ENCODE results near the gene TADA3.

The TADA3 gene, protein sequence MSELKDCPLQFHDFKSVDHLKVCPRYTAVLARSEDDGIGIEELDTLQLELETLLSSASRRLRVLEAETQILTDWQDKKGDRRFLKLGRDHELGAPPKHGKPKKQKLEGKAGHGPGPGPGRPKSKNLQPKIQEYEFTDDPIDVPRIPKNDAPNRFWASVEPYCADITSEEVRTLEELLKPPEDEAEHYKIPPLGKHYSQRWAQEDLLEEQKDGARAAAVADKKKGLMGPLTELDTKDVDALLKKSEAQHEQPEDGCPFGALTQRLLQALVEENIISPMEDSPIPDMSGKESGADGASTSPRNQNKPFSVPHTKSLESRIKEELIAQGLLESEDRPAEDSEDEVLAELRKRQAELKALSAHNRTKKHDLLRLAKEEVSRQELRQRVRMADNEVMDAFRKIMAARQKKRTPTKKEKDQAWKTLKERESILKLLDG

DNA sequence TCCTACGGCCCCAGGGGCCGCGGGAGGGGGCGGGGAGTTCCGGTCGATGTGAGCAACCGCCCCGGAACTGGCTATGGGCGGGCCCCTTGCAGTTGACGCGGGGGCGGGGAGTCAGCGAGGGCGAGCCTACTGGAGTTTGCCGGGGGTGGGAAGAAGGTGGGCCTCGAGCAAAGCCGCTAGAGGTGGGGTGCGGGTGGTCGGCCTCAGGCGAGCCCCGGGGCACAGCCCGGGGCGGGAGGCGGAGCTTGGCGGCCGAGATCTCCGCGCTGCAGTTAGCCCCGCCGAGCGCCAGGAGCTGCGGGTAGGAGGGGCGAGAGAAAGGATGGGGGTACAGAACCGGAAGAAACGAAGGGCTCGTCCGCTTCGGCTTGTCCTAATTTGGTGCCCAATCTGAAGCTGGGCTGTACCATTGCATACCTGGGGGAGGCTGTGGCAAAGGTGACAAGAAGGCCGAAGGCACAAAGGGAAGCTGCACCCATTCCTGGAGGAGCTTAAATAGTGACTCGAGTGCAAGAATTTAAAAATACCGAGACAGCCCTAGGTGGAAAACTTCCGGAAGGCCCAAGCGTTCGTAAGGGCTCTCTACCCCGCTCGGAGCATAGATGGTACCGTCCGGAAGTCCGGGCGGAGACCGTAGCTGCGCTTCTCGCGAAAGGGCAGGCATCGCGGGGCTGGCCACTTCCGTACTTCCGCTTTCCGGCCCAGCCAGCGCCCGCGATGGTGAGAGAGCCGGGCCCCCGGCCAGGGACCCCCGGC is at the start of gene TADA3, which contains the start of gene ARPC4:
TSS of gene TADA3 (minus strand) at position 69 of the 756 bp plus-strand sequence. CDS start 1,007 bp downstream, outside the sequence.
TSS of gene ARPC4 (plus strand) at position 678 of the 756 bp plus-strand sequence. CDS start at position 718, 40 bp downstream.
- DNase-seq: peak; percentile 94

DNA sequence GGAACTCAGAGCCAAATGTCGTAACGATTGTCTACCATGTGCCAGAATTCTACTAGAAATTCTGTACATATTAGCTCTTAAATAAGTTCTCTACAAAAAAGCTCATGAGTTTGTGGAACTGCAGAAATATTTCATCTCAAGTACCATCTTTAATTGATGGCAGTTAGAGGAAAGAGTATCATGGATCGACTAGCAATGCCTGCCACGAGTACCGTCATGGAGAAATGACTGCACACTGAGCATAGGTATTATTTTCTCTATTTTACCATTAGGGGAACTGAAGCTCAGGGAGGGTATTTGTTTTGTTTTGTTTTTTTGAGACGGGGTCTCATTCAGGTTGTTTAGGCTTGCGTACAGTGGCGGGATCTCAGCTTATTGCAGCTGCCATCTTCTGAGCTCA is 48.7 kb upstream of the TADA3 start:
- no peak for DNase-seq

DNA sequence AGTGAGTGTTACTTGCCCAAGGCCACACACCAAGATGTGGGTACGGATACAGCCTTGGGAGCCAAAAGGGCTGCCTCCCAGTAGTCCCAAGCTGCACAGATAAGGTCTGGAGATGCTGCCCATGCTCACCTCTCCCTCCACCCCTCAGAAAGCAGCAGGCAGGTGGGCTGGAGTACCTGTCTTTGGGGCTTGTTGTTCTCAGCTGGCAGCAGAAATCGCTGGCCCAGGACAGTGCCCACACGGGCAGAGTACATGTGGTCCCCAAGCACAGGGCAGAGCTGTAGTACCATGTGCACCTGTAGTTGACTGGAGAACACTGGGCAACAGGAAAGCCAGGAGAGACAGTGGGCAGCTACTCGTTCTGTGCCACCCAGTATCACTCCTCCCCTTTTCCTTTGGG is 46.6 kb upstream of the TADA3 start:
- no peak for DNase-seq

DNA sequence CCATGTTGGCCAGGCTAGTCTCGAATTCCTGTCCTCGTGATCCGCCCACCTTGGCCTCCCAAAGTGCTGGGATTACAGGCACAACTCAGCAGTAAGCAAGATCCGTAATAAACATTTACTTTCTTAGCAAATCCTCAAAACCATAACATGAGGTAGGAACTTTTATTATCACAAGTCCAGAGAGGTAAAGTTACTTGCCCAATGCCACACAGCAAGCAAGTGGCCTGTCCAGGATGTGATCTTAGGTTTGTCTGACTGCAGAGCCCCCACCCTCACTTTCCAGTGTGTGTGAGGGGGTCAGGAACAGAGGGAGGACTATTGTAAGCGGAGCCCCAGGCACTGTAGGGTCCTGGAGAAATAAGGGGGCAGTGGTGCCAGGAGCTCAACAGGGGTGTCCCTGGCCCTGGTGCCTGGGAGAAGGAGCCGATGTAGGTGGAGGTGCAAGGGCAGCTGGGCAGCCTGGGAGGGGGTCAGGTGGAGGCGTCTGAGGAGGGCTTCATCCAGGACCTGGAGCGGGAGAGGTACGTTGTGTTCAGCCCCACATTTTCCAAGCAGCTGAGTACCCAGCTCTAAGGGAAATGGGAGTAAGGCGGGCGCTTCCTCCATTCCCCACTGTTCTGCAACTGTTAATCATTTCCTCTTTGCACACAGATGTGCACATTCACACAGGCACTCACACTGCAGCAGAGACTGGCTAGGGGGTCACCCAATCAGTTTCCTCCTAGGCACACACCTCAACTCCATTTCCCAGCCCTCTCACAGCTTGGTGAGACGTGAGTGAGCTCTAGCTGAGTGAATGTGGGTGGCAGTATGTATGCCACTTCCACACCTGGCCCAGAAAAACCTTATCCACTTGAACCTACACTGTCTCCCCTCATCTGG is 45.7 kb upstream of the TADA3 start:
- DNase-seq: no peak

DNA sequence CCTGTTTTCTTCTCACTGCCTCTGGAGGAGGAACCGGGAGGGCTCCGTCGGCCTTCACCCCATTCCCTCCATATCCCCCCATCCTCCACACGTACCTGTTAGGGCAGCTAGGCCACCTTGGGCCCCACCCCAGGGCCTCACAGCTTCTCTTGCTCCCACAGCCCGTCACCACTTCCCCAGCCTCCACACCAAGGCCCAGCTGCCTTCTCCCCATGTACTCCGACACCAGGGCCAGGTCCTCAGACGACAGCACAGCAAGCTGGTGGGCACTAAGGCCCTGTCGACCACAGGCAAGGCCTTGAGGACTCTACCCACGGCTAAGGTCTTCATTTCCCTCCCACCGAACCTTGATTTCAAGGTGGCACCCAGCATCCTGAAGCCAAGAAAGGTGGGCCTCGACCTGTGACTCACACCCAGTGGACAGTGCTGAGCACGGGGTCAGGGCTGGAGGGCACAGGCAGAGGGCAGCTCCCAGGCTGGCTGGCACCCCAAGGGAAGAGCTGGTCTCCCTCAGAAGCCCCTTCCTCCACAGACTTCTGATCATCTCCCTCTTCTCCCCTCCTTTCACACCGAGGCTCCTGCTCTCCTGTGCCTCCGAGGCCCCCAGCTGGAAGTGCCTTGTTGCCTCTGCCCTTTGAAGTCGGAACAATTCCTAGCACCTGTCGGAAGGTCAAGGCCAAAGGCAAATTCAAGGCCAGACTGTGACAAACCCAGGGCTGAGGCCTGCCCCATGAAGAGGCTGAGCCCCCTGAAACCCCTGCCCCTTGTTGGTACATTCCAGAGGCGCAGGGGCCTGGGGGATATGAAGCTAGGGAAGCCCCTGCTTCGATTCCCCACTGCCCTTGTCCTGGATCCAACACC is 42.5 kb upstream of the TADA3 start:
- no peak for DNase-seq

DNA sequence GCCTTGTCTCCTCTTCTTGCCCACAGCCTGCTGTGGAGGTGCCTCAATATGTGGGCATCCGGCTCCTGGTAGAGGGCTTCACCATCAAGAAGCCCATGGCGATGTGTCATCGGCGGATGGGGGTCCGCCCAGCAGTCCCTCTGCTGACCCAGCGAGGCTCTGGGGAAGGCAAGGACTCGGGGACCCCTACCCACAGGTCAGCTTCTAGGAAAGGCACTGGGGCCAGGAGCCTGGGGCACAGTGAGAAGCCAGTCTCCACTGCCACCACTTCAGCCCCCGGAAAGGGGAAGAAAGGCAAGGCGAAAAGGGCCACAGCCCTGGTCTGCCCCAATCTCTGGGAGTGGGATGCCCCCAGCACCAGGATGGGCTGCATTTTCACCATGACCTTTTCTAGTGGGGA is 40.8 kb upstream of the TADA3 start:
- DNase-seq: no peak

DNA sequence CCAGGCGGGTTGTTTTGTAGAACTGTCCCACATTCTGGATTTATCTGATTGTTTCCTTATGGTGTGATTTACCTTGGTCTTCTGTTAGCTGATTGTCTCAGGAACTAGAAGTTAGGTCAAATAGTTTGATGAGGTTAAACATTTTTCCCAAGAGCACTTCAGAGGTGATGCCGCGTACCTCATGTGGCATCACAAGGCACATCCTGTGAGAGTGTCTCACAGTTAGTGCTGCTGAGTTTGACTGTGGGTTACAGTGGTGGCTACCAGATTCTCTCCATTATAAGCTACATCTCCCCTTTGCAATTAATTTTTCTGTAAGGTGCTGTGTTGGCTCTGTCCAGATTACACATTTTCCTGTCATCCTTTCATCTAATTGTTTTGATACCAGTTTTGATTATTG is 39.0 kb upstream of the TADA3 start:
- DNase-seq: no peak

DNA sequence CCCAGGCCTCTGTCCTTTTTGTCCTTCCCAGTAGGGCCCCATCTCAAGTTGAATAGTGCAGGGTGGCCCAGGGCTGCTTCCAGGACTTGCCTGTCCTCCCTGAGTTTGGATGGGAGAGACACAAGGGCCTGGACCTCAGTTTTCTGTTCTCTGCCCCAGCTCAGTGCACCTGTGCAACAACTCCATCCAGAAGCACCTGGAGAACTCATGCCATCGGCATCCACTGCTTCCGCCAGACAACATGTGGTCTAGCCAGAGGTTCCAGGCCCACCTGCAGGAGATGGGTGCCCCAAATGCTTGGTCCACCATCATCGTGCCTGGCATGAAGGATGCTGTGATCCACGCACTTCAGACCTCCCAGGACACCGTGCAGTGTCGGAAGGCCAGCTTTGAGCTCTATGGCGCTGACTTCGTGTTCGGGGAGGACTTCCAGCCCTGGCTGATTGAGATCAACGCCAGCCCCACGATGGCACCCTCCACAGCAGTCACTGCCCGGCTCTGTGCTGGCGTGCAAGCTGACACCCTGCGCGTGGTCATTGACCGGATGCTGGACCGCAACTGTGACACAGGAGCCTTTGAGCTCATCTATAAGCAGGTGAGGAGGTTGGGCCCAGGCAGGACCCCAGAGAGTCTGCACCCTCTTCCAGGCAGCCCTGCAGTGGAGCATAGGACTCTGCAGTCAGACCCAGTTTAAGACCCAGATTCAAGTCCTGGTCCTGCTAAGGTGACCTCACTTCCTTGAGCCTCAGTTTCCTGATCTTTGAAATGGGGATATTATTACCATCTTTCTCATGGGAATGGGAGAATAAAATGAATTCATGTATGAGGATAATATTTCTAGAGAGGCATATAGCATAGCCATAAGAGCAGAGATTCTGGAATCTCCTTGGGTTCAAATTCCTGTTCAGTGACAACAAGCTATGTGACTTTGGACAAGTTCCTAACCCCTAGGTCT is 36.8 kb upstream of the TADA3 start:
- DNase-seq: no peak

DNA sequence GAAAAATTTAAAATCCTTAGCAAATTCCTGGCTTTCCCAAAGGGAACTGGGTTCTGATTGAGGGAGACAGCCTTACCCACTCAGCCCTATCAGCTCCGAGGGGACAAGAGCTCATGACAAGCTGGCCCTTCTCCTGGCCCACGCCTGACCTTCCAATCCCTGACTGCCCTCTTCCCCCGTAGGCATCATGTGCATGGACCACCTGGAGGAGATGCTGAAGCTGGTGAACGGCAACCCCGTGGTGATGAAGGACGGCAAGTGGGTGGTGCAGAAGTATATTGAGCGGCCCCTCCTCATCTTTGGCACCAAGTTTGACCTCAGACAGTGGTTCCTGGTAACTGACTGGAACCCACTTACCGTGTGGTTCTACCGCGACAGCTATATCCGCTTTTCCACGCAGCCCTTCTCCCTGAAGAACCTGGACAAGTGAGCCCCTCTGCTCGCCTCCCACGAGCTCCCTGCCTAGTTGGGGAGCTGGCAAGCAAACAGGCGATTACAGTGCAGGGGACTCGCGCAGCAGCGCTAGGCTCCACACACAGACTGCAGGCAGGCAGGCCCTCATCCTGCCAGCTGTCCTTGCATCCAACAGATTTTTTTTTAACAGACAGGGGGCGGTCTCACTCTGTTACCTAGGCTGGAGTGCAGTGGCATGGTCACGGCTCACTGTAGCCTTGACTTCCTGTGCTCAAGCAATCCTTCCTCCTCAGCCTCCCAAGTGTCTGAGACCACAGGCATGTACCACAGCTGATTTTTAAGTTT is 34.7 kb upstream of the TADA3 start:
- DNase-seq: no peak

DNA sequence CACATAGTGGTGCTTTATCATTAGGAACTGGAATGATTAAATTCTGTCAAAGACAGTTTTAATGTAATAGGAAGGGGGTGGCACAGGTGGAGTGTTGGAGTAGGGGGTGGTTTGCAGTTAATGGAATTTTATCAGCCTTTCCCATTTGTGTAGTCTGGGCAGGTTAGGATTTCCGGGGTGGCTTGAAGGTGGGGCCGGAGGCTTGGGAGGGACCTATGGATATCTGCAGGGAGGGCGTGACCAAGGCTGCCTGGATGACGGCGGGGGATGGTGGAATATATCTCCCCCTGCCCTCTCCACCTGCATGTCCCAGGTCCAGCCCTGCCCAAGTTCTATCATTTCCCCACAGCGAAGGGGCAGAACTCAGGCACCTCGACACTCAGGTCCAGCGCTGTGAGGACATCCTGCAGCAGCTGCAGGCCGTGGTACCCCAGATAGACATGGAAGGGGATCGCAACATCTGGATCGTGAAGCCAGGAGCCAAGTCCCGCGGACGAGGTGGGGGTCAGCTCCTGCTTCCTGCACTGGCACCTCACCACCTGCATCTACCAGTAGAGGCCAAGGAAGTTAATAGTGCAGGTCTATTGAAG is 33.3 kb upstream of the TADA3 start:
- DNase-seq: no peak

DNA sequence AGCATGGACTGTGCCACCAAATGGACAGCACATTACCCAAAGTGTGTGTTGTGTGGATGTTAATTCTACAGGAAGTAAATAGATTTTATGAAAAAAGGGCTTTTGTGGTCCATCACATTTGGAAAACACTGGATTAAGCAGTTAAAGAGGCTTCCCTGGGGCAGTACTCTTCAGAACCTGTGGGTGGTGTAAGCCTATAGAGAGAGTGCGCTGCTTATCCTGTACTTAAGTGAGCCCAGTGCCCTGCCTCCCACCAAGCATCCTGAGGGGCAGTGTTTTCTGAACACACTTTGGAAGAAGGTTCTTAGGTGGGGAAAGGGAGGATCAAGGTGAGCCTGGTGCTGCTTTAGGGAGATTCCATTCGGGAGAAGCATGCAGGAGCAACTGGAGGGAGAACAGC is 28.7 kb upstream of the TADA3 start:
- DNase-seq: no peak

DNA sequence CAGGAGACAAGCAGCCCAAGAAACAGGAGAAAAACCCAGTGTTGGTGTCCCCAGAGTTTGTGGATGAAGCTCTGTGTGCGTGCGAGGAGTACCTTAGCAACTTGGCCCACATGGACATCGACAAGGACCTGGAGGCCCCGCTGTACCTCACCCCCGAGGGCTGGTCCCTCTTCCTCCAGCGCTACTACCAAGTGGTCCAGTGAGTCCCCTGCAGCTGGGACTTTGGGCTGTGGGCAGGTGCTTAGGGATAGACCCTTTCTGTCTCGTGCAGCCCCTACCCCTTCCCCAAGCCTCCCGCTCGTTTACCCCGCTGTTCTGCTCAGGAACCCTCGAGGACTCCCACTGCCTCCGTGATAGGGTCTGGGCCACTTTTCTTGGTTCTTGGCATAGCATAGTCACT is 28.3 kb upstream of the TADA3 start:
- DNase-seq: no peak

DNA sequence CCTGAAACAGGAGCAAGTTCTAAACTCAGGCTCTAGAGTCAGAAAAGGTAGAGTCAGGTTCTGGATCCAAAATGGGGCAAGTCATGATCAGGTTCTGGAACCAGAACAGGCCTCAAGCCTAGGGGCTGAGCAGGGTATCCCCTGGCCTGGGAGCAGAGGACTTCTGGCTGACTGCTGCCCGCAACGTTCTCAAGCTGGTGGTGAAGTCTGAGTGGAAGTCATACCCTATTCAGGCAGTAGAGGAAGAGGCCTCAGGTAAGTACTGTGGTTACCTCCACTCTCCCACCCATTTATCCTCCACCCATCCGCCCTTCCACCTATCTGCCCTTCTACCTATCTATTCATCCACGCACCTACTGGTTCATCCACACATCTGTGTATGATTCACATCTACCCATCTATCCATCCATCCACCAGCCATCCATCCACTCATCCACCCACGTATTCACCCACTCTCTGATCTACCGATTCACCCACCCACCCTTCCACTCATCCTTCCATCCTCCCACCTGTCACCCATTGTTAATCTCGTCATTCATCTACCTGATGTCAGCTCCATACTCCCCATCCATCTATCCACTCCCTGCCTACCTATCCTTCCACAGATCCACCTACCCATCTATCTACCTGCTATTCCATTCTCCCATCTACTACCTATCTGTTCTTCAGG is 26.5 kb upstream of the TADA3 start:
- no peak for DNase-seq

DNA sequence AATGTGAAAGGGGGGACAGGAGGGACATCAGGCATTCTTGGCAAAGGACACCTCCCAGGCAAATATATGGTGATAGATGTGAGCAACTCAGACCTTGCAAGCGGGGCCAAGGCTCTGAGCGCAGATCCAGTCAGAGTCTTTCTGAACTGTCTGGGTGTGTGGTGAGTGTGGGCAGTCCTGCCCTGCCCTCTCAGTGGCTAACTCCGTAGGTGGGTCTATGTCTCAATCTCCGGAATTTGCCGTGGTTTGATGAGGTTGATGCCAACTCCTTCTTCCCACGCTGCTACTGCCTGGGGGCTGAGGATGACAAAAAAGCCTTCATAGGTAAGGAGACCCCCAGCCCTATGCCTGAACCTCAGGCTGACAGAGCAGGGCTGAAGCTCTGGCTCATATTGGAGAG is 25.2 kb upstream of the TADA3 start:
- DNase-seq: no peak

DNA sequence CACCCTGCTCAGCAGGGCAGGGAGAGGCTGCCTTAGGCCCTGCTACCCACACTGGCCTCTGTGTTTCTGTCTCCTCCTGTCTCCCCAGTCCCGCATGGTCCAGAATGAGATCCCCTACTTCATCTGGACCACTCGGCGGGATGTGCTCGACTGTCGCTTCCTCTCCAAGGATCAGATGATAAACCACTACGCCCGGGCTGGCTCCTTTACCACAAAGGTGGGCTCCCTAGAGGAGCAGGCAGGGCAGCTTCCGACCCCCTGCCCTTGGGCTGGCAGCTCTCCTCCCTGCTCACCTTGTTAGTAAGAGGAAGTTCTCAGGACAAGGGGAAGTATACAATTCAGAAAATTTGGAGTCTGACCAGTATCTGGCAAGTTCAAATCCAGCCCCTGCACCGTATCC is 23.7 kb upstream of the TADA3 start:
- DNase-seq: no peak

DNA sequence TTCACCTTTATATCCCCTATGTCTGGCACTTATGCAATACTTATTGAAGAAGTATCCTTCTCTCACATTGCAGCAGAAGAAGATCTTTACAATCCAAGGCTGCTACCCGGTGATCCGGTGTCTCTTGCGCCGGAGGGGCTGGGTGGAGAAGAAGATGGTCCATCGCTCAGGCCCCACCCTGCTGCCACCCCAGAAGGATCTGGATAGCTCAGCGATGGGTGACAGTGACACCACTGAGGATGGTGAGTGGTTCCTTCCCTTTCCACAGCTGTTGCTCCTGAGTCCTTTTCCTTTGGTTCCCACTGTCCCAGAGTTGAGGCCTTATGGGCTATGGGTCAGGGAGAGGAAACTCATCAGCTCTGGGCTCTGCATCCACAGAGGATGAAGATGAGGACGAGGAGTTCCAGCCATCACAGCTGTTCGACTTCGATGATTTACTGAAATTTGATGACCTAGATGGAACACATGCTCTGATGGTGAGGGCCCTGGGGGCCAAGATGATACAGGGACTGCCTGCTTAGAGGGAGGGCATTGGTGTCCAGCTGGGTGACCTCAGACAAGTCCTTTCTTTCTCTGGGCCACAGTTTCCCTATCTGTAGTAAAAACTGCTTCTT is 20.7 kb upstream of the TADA3 start:
- DNase-seq: no peak

DNA sequence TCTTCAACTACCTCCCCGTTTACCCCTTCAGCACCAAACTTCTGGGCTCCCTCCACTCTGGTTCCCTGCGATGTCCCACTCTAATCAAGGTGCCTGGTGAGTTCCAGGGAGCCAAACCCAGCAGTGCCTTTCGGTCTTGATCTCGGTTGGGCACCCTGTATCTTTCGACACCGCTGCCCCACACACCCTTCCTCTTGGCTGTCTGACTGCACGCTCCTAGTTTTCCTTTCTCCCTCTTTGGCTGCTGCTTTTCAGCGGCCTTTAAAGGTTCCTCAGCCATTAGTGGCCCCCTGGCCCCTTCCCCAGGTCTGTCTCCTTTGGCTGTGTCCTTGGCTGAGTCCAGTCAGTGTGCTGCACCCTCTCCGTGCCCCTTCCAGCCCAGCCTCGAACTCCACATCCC is 18.6 kb upstream of the TADA3 start:
- DNase-seq: no peak

DNA sequence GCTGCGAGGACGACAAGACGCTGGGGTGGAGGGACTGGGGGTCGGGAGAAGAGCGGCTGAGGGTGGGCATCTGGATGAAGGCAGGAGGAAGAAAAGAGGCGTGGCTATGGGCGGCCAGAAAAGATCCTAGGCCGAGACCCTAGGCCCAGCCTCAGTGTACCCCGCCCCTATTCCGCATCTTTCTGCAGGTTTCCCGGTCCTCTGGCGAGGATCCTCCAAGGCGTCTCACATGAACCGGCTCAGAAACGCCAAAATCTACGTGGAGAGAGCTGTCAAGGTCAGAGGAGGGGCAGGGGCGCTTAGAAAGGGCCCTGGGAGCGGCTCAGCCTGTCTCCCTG is 18.1 kb upstream of the TADA3 start:
- no peak for DNase-seq

Measured in stimulated activated naive CD4-positive, alpha-beta T cell treated with Interleukin-2 at 50 U/mL for 16 hours (primary cell).